Peyer's patch (tissue), 4 donors: ENCODE data around the gene IMPA2. TPM values are rescaled to one million over a fixed set of nuclear protein-coding genes. Genes with fewer than 3 reads are reported as not detected.

Experiments used
- DNase-seq, 3 donors: peaks; one replicate each; pipeline ENCODE4 v3.0.0-alpha.2; 2017 to 2019
- H3K27ac ChIP-seq, 4 donors: fragments of 200-600 bp; sonication (generic); one replicate each; pipeline ENCODE4 v1.5.1; 2016 to 2019
- H3K27me3 ChIP-seq, 2 donors: fragments of 200-600 bp; sonication (generic); one replicate each; pipeline ENCODE4 v1.5.1; 2019
- H3K36me3 ChIP-seq, 3 donors: fragments of 200-600 bp; sonication (generic); one replicate each; pipeline ENCODE4 v1.5.1; 2016 to 2019
- H3K4me1 ChIP-seq, 4 donors: fragments of 200-600 bp; sonication (generic); one replicate each; pipeline ENCODE4 v1.5.1; 2016 to 2019
- H3K4me3 ChIP-seq, 4 donors: fragments of 200-600 bp; sonication (generic); 1 replicate in 3 of 4; 2 replicates in 1 of 4; pipeline ENCODE4 v1.5.1; 2016 to 2019; ENCODE audit warnings: mild to moderate bottlenecking in 1 of 4
- H3K9me3 ChIP-seq, 4 donors: fragments of 200-600 bp; sonication (generic); one replicate each; pipeline ENCODE4 v1.5.1; 2016 to 2019; ENCODE audit warnings: mild to moderate bottlenecking in 1 of 4
- POLR2A ChIP-seq, 2 donors: fragments of 450-650 bp; IDR thresholded peaks; one replicate each; pipeline ENCODE4 v1.5.1; 2017; ENCODE audit warnings: antibody characterized with exemption in 2 of 2, mild to moderate bottlenecking in 2 of 2, moderate library complexity in 2 of 2
- total RNA-seq, 4 donors: library from RNA; depleted of rRNA; stranded (reverse); fragments of >200 nt; gene quantifications; one replicate each; pipeline ENCODE4 v1.1.0, GENCODE V29; 2016
- TF ChIP-seq, protein P1 (sequence below), 6 experiments: fragments of 450-650 bp in 4 of 6; fragments of 200-600 bp in 2 of 6; sonication (generic) in 1 of 6; IDR thresholded peaks; one replicate each; pipeline ENCODE4 v1.5.1; 2017 to 2019; ENCODE audit warnings: antibody characterized with exemption in 6 of 6, mild to moderate bottlenecking in 3 of 6, moderate library complexity in 1 of 6

Gene IMPA2
- total RNA-seq, 4 donors from 2014 or later: 44.0 to 62.3 (median 56.3) TPM

DNA sequence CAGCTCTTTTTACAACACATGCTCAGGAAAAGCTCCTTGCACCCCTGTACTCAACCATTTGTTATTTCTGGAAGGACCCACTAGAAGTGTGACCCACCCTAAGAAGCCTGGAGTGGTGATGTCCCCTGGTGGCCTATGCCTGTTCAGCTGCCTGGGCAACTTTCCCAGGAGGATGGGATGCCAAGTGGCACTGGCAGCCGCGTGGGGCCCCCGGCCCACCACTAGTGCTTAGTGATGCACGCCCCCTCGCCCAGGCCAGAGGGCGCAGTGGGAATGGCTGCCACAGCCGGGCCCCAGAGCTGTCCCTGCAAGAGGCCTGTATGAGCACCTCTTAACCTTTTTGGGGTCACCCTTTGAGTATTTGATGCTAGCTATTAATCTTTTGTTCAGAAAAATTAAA is 18.1 kb downstream of the IMPA2 start:
- DNase-seq: no peak

DNA sequence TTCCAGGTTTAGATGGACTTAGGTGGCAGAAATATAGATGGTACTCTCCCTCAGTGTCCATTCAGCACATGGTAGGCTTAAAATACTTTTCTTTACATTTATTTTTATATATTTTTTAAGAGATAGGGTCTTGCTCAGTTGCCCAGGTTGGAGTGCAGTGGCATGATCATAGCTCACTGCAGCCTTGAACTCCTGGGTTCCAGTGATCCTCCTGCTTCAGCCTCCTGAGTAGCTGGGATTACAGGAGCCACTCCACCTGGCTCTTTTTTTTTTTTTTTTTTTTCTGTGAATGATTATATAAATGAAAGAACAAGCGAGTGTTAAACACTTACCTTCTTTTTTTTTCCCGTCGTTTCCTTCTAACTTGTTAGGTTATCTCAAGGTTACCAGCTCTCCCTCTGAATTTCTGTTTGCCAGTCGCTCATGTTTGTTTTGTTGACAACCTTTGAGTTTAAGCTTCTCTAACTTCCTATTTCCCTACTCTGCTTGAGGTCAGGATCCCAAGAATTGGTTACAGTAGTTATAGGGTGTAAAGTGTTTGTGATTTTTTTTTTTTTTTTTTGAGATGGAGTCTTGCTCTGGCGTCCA is 18.9 kb downstream of the IMPA2 start:
- H3K27ac ChIP-seq: peak overlapping the region in 3 of 4 donors; percentile 27 to 73 (median 30)
- no peaks in the 10 kb centered on the region for H3K27me3 ChIP-seq
- H3K36me3 ChIP-seq: peaks cover 0 to 4% (median 0%) of the 10 kb centered on the region in 3 donors
- no peaks in the 10 kb centered on the region for H3K9me3 ChIP-seq
- DNase-seq: no peak
- peaks cover 0 to 30% (median 0%) of the 10 kb centered on the region in 4 donors for H3K4me1 ChIP-seq
- TF ChIP-seq, protein P1, sequence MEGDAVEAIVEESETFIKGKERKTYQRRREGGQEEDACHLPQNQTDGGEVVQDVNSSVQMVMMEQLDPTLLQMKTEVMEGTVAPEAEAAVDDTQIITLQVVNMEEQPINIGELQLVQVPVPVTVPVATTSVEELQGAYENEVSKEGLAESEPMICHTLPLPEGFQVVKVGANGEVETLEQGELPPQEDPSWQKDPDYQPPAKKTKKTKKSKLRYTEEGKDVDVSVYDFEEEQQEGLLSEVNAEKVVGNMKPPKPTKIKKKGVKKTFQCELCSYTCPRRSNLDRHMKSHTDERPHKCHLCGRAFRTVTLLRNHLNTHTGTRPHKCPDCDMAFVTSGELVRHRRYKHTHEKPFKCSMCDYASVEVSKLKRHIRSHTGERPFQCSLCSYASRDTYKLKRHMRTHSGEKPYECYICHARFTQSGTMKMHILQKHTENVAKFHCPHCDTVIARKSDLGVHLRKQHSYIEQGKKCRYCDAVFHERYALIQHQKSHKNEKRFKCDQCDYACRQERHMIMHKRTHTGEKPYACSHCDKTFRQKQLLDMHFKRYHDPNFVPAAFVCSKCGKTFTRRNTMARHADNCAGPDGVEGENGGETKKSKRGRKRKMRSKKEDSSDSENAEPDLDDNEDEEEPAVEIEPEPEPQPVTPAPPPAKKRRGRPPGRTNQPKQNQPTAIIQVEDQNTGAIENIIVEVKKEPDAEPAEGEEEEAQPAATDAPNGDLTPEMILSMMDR (IDR thresholded peaks at IDR 0.05): no peak
- no peak overlapping the region for H3K4me3 ChIP-seq

More for the DNA sequence above, 18.1 kb downstream of the IMPA2 start:
- Histone ChIP-seq H3K4me3 (no peak overlapping the region), H3K27me3 (no peaks in the 10 kb centered on the region), H3K9me3 (no peaks in the 10 kb centered on the region), H3K4me1 (peaks cover 0 to 38% (median 0%) of the 10 kb centered on the region in 4 donors), H3K36me3 (peaks cover 0 to 4% (median 0%) of the 10 kb centered on the region in 3 donors), H3K27ac (peak overlapping the region in 1 of 4 donors; percentile 27)
- TF ChIP-seq, protein P1 (IDR thresholded peaks at IDR 0.05): no peak
- no peak for TF ChIP-seq POLR2A (IDR thresholded peaks at IDR 0.05)

DNA sequence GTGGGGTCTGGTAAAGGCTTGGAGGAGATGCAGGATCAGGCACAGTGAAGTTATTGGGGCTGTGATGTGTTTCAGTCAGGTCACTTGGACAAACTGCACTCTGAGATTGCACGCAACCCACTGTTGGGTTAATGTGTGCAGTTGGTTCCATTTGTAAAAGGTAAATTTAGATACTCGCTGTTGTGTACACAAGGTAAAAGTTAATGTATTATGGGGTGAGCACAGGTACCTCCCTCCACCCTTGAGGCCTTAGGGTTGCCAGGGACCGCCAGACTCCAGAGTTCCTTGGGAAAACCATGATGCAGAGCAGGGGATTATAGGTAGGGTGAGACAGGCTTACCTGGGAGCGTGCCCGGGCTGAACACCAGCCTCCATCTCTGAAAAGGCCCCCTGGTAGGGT is 20.1 kb downstream of the IMPA2 start:
- Histone ChIP-seq H3K36me3 (peaks cover 0 to 4% (median 0%) of the 10 kb centered on the region in 3 donors), H3K4me3 (no peak overlapping the region), H3K9me3 (no peaks in the 10 kb centered on the region), H3K4me1 (peaks cover 0 to 24% (median 3%) of the 10 kb centered on the region in 4 donors), H3K27me3 (no peaks in the 10 kb centered on the region), H3K27ac (peak overlapping the region in 3 of 4 donors; percentile 27 to 73 (median 30))
- TF ChIP-seq, protein P1 (IDR thresholded peaks at IDR 0.05): no peak
- TF ChIP-seq POLR2A (IDR thresholded peaks at IDR 0.05): no peak
- no peak for DNase-seq

DNA sequence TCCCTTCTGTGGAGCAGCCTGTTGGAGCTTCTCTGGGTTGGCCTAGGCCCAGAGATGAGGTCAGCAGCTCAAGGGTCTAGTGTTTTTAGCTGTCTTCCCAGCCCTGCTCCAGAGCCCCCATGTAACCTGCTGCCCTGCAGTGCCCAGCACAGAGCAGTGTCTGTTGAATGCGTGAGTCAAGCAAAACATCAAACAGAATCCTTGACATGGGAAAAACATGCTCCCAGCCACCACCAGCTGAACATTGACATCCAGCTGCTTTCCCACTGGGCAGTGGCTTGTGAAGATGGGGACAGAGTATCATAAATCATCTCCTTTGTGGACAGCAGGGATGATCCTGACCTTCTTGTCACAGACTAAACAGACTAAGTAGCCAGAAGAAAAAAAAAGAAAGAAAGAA is 22.6 kb downstream of the IMPA2 start:
- no peaks in the 10 kb centered on the region for H3K9me3 ChIP-seq
- H3K27ac ChIP-seq: no peak overlapping the region
- DNase-seq: no peak
- no peaks in the 10 kb centered on the region for H3K27me3 ChIP-seq
- TF ChIP-seq, protein P1 (IDR thresholded peaks at IDR 0.05): no peak
- TF ChIP-seq POLR2A (IDR thresholded peaks at IDR 0.05): no peak
- peaks cover 0 to 4% (median 0%) of the 10 kb centered on the region in 3 donors for H3K36me3 ChIP-seq
- no peak overlapping the region for H3K4me3 ChIP-seq
- peaks cover 0 to 24% (median 4%) of the 10 kb centered on the region in 4 donors for H3K4me1 ChIP-seq

DNA sequence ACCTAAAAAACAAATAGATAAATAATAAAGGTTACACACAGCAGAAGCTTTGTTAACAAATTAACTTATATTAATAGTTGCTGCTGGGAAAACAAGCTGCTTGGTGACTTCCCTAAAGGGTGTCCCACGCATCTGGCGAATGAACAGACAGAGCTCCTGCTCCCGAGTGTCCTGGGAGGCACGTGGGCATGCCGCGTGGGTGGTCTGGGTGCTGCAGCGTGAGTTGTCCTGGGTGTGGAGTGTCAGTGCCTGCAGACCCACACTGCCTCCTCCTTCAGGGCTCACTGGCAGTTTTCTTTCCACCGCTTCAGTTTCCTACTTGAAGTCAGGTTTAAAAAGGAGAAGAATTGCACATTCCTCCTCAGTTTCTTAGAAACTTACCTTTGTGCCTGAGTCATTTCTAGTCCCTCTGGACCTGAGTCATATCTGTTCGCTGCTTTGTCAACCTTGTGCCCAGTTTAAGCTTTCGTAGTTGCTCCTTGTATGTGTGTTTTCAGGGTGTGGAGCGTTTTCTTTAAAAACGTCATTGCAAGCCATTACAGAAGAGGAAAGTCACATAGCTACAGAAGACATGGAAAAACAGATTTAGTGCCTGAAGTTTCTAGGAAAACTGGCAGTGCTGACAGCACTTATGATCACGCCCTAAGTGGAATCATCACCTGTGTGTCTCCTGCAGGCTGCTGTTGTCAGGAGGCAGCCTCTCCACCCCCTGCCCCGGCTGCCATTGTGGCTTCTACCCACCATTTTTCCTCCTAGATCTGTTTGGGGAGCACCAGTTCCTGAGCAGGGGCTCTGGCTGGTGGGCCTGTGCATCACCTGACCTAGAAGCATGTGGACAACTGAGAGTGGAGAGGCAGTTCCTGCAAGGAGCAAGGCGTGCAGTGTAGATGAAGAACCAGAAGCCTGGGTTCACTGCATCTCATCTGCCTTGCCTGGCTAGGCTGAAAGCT is 24.5 kb downstream of the IMPA2 start:
- TF ChIP-seq POLR2A (IDR thresholded peaks at IDR 0.05): no peak
- TF ChIP-seq, protein P1 (IDR thresholded peaks at IDR 0.05): no peak
- Histone ChIP-seq H3K36me3 (peaks cover 0 to 4% (median 0%) of the 10 kb centered on the region in 3 donors), H3K27ac (peak overlapping the region in 3 of 4 donors; percentile 71 to 96 (median 80)), H3K9me3 (no peaks in the 10 kb centered on the region), H3K4me1 (peaks cover 0 to 32% (median 4%) of the 10 kb centered on the region in 4 donors), H3K4me3 (peak overlapping the region in 1 of 4 donors; percentile 31), H3K27me3 (no peaks in the 10 kb centered on the region)
- DNase-seq: no peak
